ENCODE results near the gene PFKL.
"Not testable (repeated sequence)": the region's sequence is repeated elsewhere in the genome, so short reads cannot be mapped to it uniquely, and the experiment has no call there.

GRCh38 chr21:44283211-44283785 lies 16.6 kb upstream of the PFKL start:
- not testable (repeated sequence) for TF ChIP-seq POLR2A (IDR thresholded peaks at IDR 0.05; ENCODE audit: borderline replicate concordance, extremely low read depth, insufficient read depth, insufficient read length); JUND (IDR thresholded peaks at IDR 0.05)

All from HCT116 (cell line).